SIG-M5 (cell line): ENCODE results near the gene CNTN4.
"Not testable (repeated sequence)": the region's sequence is repeated elsewhere in the genome, so short reads cannot be mapped to it uniquely, and the experiment has no call there.

Experiments used
- DNase-seq: peaks from one replicate; lab custom pipeline; 2025; lab: John Stamatoyannopoulos, UW

Gene CNTN4

GRCh38 chr3:2517500-2518172 is 419.0 kb downstream of the CNTN4 start:
- DNase-seq: no peak

- no peak for DNase-seq
These were observed 424.7 kb downstream of the CNTN4 start for GRCh38 chr3:2523281-2523836.

- no peak for DNase-seq
These were observed 427.3 kb downstream of the CNTN4 start for GRCh38 chr3:2525968-2526367.

GRCh38 chr3:2526926-2527325 is 428.3 kb downstream of the CNTN4 start:
- DNase-seq: no peak

GRCh38 chr3:2527328-2527727 is 428.7 kb downstream of the CNTN4 start:
- not testable (repeated sequence) for DNase-seq

- not testable (repeated sequence) for DNase-seq
These were observed 436.1 kb downstream of the CNTN4 start for GRCh38 chr3:2534767-2535166.

- no peak for DNase-seq
These were observed 436.5 kb downstream of the CNTN4 start for GRCh38 chr3:2535206-2535605.

- no peak for DNase-seq
These were observed 437.9 kb downstream of the CNTN4 start for GRCh38 chr3:2536575-2536974.

GRCh38 chr3:2540115-2540514 is 441.4 kb downstream of the CNTN4 start:
- no peak for DNase-seq

- DNase-seq: no peak
These were observed 444.6 kb downstream of the CNTN4 start for GRCh38 chr3:2543247-2543646.

GRCh38 chr3:2544212-2544611 is 445.5 kb downstream of the CNTN4 start:
- DNase-seq: no peak

GRCh38 chr3:2544718-2545117 is 446.1 kb downstream of the CNTN4 start:
- no peak for DNase-seq

GRCh38 chr3:2547049-2547448 is 448.4 kb downstream of the CNTN4 start:
- DNase-seq: no peak

GRCh38 chr3:2554656-2555055 is 456.0 kb downstream of the CNTN4 start:
- DNase-seq: no peak

GRCh38 chr3:2558796-2559195 is 460.1 kb downstream of the CNTN4 start:
- DNase-seq: no peak

GRCh38 chr3:2567451-2567850 is 468.8 kb downstream of the CNTN4 start:
- DNase-seq: no peak

- DNase-seq: no peak
These were observed 469.5 kb downstream of the CNTN4 start for GRCh38 chr3:2568156-2568555.

- no peak for DNase-seq
These were observed 470.3 kb downstream of the CNTN4 start for GRCh38 chr3:2568929-2569328.

GRCh38 chr3:2577571-2577970 is 478.9 kb downstream of the CNTN4 start:
- no peak for DNase-seq

GRCh38 chr3:2578560-2578959 is 479.9 kb downstream of the CNTN4 start:
- no peak for DNase-seq

- no peak for DNase-seq
These were observed 480.5 kb downstream of the CNTN4 start for GRCh38 chr3:2579206-2579605.

- no peak for DNase-seq
These were observed 484.4 kb downstream of the CNTN4 start for GRCh38 chr3:2583046-2583445.

- DNase-seq: no peak
These were observed 490.8 kb downstream of the CNTN4 start for GRCh38 chr3:2589336-2589969.

- no peak for DNase-seq
These were observed 496.8 kb downstream of the CNTN4 start for GRCh38 chr3:2595486-2595885.
